DOHH2 (cell line): ENCODE results near the gene DLK1.

Experiments
- H3F3A ChIP-seq: fragments of 200-600 bp; sonication (generic), shearing (Covaris generic); 2 replicates; pipeline ENCODE4 v1.6.0; 2016; ENCODE audit warnings: antibody characterized with exemption, mild to moderate bottlenecking; ENCODE audit not compliant: control insufficient read depth, insufficient read depth
- H3K27ac ChIP-seq: fragments of 200-600 bp; sonication (generic); 2 replicates; pipeline ENCODE4 v1.5.1; 2014; ENCODE audit warnings: low read depth, mild to moderate bottlenecking, low read length, moderate library complexity
- H3K27me3 ChIP-seq: fragments of 200-600 bp; sonication (generic); 2 replicates; pipeline ENCODE4 v1.6.1; 2014; ENCODE audit warnings: mild to moderate bottlenecking, low read length, mixed read lengths; ENCODE audit not compliant: control insufficient read depth
- H3K36me3 ChIP-seq: fragments of 200-600 bp; sonication (generic); 2 replicates; pipeline ENCODE4 v1.6.1; 2014; ENCODE audit warnings: mild to moderate bottlenecking, low read length, moderate library complexity, mixed read lengths; ENCODE audit not compliant: control insufficient read depth
- H3K4me1 ChIP-seq: fragments of 200-600 bp; sonication (generic); 2 replicates; pipeline ENCODE4 v1.6.1; 2014; ENCODE audit warnings: mild to moderate bottlenecking, low read length, mixed read lengths; ENCODE audit not compliant: control insufficient read depth
- H3K4me2 ChIP-seq: fragments of 200-600 bp; sonication (generic); 2 replicates; pipeline ENCODE4 v1.6.0; 2014; ENCODE audit warnings: mild to moderate bottlenecking, low read length, moderate library complexity
- H3K4me3 ChIP-seq: fragments of 200-600 bp; sonication (generic); 2 replicates; pipeline ENCODE4 v1.5.1; 2014; ENCODE audit warnings: mild to moderate bottlenecking, low read length, mixed read lengths
- H3K79me2 ChIP-seq: fragments of 200-600 bp; sonication (generic); 2 replicates; pipeline ENCODE4 v1.6.1; 2014; ENCODE audit warnings: mild to moderate bottlenecking, low read length, mixed read lengths; ENCODE audit not compliant: control insufficient read depth
- H3K9me2 ChIP-seq: fragments of 200-600 bp; sonication (generic); replicated peaks from 2 replicates; pipeline ENCODE4 v1.6.1; 2014; ENCODE audit warnings: mild to moderate bottlenecking, low read length, mixed read lengths; ENCODE audit not compliant: control insufficient read depth
- H3K9me3 ChIP-seq: fragments of 200-600 bp; sonication (generic); 2 replicates; pipeline ENCODE4 v1.6.1; 2014; ENCODE audit warnings: antibody characterized with exemption, low read length, mixed read lengths; ENCODE audit not compliant: control insufficient read depth, insufficient read depth
- H4K20me1 ChIP-seq: fragments of 200-600 bp; sonication (generic); 2 replicates; pipeline ENCODE4 v1.6.0; 2014; ENCODE audit warnings: low read depth, mild to moderate bottlenecking, antibody characterized with exemption, low read length, moderate library complexity; ENCODE audit not compliant: control insufficient read depth, insufficient read depth
- CTCF ChIP-seq: fragments of 200-600 bp; sonication (generic); IDR thresholded peaks from one replicate; pipeline ENCODE4 v1.5.1; 2014; ENCODE audit warnings: antibody characterized with exemption, mild to moderate bottlenecking, low read depth, low read length; ENCODE audit not compliant: poor library complexity, severe bottlenecking
- EZH2phosphoT487 ChIP-seq: fragments of 200-600 bp; sonication (generic); IDR thresholded peaks from 2 replicates; pipeline ENCODE4 v1.6.1; 2017; ENCODE audit warnings: borderline replicate concordance, mild to moderate bottlenecking, antibody characterized with exemption, low read length, moderate library complexity, mixed read lengths

Gene DLK1

GRCh38 chr14:100770605-100771120 lies 44.0 kb downstream of the DLK1 start:
- H3K9me2 ChIP-seq, result no peaks in the 10 kb centered on the region
- no peak overlapping the region for H3K4me3 ChIP-seq
- no peaks in the 10 kb centered on the region for H3K27me3 ChIP-seq
- TF ChIP-seq EZH2phosphoT487 (no peak), CTCF (no peak)
- no peaks in the 10 kb centered on the region for H3K9me3 ChIP-seq
- no peaks in the 10 kb centered on the region; the same call in 1 of the 2 replicates for H4K20me1 ChIP-seq
- H3K36me3 ChIP-seq, result no peaks in the 10 kb centered on the region
- no peak overlapping the region for H3K27ac ChIP-seq
- H3K4me2 ChIP-seq, result no peak overlapping the region
- no peaks in the 10 kb centered on the region for H3K79me2 ChIP-seq
- no peaks in the 10 kb centered on the region for H3F3A ChIP-seq
- H3K4me1 ChIP-seq, result no peaks in the 10 kb centered on the region

DNA sequence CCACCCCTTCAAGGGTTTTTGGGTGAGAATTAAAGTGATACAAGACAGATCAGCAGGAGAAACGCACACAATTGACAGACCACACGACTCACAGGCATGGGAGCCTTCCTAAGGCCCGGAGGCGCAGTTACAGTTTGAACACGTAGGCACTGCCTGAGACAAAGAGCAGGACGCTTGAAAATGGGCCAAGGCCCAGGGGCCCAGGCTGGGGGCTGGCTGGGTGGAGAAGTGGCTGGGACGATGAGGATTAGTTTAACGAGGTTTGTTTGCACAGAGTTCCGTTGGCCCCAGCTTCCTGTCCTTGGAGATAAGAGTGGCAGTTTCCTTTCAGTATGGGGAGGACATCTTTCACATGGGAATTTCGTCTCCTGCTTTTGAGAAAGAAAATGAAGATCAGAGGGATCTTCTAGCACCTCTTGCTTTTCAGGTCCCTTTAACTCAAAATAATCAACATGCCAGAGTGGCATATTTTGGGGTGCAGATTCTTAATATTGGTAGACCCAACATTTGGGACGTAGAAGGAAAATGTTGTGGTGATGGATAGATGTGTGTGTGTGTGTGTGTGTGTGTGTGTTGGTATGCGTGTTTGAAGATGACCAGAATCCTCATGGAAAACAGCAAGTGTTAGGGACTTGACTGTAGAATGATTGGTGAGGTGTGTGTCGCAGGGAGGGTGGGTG lies 44.6 kb downstream of the DLK1 start:
- H3F3A ChIP-seq, result no peaks in the 10 kb centered on the region
- no peak overlapping the region for H3K27ac ChIP-seq
- H3K4me3 ChIP-seq, result no peak overlapping the region
- H3K27me3 ChIP-seq, result no peaks in the 10 kb centered on the region
- no peaks in the 10 kb centered on the region for H3K9me2 ChIP-seq
- H3K4me1 ChIP-seq, result no peaks in the 10 kb centered on the region
- H3K36me3 ChIP-seq, result no peaks in the 10 kb centered on the region
- no peak overlapping the region for H3K4me2 ChIP-seq
- H3K9me3 ChIP-seq, result no peaks in the 10 kb centered on the region
- no peaks in the 10 kb centered on the region for H3K79me2 ChIP-seq
- H4K20me1 ChIP-seq, result no peaks in the 10 kb centered on the region; the same call in 1 of the 2 replicates
- TF ChIP-seq CTCF (no peak), EZH2phosphoT487 (no peak)

DNA sequence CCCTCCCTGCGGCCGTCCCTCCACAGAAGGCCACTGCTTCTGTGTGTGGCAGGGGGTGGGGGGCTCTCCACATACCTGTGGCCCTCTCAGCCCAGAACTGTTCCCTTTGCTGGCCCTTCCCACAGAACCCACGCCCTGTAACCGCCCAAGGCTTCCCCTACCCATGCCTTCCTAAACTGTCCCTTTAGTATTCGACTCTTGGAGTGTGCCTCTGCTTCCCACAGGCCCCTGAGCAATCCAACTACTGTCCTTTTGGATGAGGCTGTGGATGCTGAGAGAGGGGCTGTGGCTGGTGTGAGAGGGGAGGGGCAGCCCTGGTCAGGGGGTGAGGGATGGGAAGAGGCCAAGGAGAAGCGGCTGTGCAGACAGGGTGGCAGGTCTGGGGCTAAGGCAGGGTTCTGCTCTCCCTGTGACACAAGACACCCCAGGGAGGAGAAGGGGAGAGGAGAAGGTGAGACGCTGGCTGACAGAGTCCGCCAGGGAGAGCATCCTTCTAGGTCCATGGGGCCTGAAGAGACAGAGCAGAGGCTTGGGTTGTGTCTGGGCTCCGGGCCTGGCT lies 46.0 kb downstream of the DLK1 start:
- no peaks in the 10 kb centered on the region; the same call in 1 of the 2 replicates for H4K20me1 ChIP-seq
- H3F3A ChIP-seq, result no peaks in the 10 kb centered on the region
- no peak overlapping the region for H3K4me3 ChIP-seq
- H3K9me2 ChIP-seq, result no peaks in the 10 kb centered on the region
- no peaks in the 10 kb centered on the region for H3K27me3 ChIP-seq
- H3K27ac ChIP-seq, result no peak overlapping the region
- no peak overlapping the region for H3K4me2 ChIP-seq
- no peaks in the 10 kb centered on the region for H3K4me1 ChIP-seq
- H3K79me2 ChIP-seq, result no peaks in the 10 kb centered on the region
- TF ChIP-seq CTCF (no peak), EZH2phosphoT487 (no peak)
- H3K36me3 ChIP-seq, result no peaks in the 10 kb centered on the region
- H3K9me3 ChIP-seq, result no peaks in the 10 kb centered on the region
